PC-9 (cell line): ENCODE results near the gene UQCR11.

ENCODE experiments used
- CTCF ChIP-seq: fragments of 200-600 bp; sonication (generic); conservative IDR thresholded peaks from 2 replicates; pipeline ENCODE4 v1.6.1; 2017; ENCODE audit warnings: mixed run types, antibody characterized with exemption, mild to moderate bottlenecking, moderate library complexity
- EZH2 ChIP-seq: fragments of 200-600 bp; sonication (generic); IDR thresholded peaks from 2 replicates; pipeline ENCODE4 v1.8.0; 2017; ENCODE audit warnings: antibody characterized with exemption, low read depth

DNA sequence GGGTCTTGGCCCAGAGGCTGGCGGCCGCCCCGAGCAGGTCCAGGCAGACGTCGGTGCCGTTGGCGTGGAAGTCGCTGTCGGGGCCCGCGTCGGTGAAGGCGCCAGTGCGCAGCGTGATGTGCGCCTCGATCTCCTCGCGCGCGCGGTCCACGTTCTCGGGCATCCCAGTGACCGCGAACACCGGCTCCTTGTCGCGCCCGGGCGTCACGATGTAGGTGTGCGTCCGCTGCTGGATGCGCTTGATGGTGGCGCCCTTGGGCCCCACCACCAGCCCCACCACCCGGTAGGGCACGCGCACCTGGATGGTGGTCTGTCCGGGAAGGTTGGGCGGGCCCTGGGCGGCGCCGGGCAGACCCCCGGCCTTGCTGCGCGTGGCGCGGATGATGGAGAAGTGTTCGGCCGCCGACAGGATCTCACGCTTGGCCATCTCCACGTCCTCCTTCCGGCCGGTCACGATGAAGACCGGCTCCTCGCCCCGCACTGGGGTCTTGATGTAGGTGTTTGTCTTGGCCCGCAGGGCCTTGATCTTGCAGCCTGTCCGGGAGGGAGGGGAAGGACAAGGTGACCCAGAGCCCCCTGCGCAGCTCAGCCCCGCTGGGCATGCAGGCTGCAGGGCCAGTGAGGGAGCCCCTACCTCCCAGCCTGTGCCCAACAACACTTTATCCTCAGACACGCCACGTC, 48.7 kb downstream of the UQCR11 start:
- TF ChIP-seq CTCF: no peak
- TF ChIP-seq EZH2: no peak
